GM21367 (cell line): ENCODE results near the gene MIF.
"Not testable (repeated sequence)": the region's sequence is repeated elsewhere in the genome, so short reads cannot be mapped to it uniquely, and the experiment has no call there.

Source experiments
- ATAC-seq: cut with Tn5 transposase; IDR thresholded peaks from one replicate; pipeline ENCODE4 v1.9.1; 2021; ENCODE audit not compliant: unreplicated experiment

MIF gene

GRCh38 chr22:23900227-23900626 lies 6.0 kb downstream of the MIF start:
- ATAC-seq: not testable (repeated sequence)

- ATAC-seq: no peak
Measured at GRCh38 chr22:23901600-23901999, 7.4 kb downstream of the MIF start.

GRCh38 chr22:23903328-23903971 lies 9.3 kb downstream of the MIF start:
- no peak for ATAC-seq

GRCh38 chr22:23904573-23905254 lies 10.5 kb downstream of the MIF start:
- ATAC-seq: no peak

GRCh38 chr22:23906641-23907040 lies 12.5 kb downstream of the MIF start:
- ATAC-seq: no peak

GRCh38 chr22:23907423-23907822 lies 13.2 kb downstream of the MIF start:
- ATAC-seq: not testable (repeated sequence)

- ATAC-seq: no peak
Measured at GRCh38 chr22:23908587-23909205, 14.5 kb downstream of the MIF start.

GRCh38 chr22:23909296-23909898 lies 15.2 kb downstream of the MIF start:
- no peak for ATAC-seq

- no peak for ATAC-seq
Measured at GRCh38 chr22:23910496-23911190, 16.5 kb downstream of the MIF start.

- ATAC-seq: no peak
Measured at GRCh38 chr22:23911318-23911980, 17.3 kb downstream of the MIF start.

GRCh38 chr22:23912293-23912903 lies 18.2 kb downstream of the MIF start:
- no peak for ATAC-seq

- ATAC-seq: no peak
Measured at GRCh38 chr22:23913306-23913660, 19.1 kb downstream of the MIF start.

- peak; percentile 86 for ATAC-seq
Measured at GRCh38 chr22:23913661-23914353, 19.6 kb downstream of the MIF start.

- no peak for ATAC-seq
Measured at GRCh38 chr22:23915290-23915689, 21.1 kb downstream of the MIF start.

- not testable (repeated sequence) for ATAC-seq
Measured at GRCh38 chr22:23920267-23920611, 26.1 kb downstream of the MIF start.

GRCh38 chr22:23921586-23922201 lies 27.5 kb downstream of the MIF start:
- not testable (repeated sequence) for ATAC-seq

GRCh38 chr22:23922921-23923320 lies 28.7 kb downstream of the MIF start:
- no peak for ATAC-seq

- no peak for ATAC-seq
Measured at GRCh38 chr22:23925020-23925606, 30.9 kb downstream of the MIF start.

- no peak for ATAC-seq
Measured at GRCh38 chr22:23926561-23926960, 32.4 kb downstream of the MIF start.
